Fibroblast of skin of abdomen (primary cell): ENCODE measurements around the gene GGCT. TPM values are rescaled to one million over a fixed set of nuclear protein-coding genes. Genes with fewer than 3 reads are reported as not detected.
"Not testable (repeated sequence)": the region's sequence is repeated elsewhere in the genome, so short reads cannot be mapped to it uniquely, and the experiment has no call there.

ENCODE experiments used
- DNase-seq: peaks from one replicate; pipeline ENCODE4 v3.0.0-alpha.2; 2013
- polyA plus RNA-seq, 2 experiments: library from polyadenylated mRNA; unstranded; fragments of 120-200 nt; gene quantifications; one replicate each; pipeline ENCODE4 v1.2.1, GENCODE V29; 2013; ENCODE audit not compliant: insufficient read length in 2 of 2

The GGCT gene
- 40.5 TPM for polyA plus RNA-seq (2013, experiment 1 of 2; ENCODE audit: insufficient read length)
- polyA plus RNA-seq (2013, experiment 2 of 2; ENCODE audit: insufficient read length): 38.5 TPM

GRCh38 chr7:30504301-30505173 lies at the start of gene GGCT:
GGCT (minus strand) TSS chr7:30504829; CDS start chr7:30504709, 120 bp downstream.
- DNase-seq: peak; percentile 98

GRCh38 chr7:30553546-30553945 lies 48.9 kb upstream of the GGCT start:
- DNase-seq: no peak

GRCh38 chr7:30553141-30553540 lies 48.5 kb upstream of the GGCT start:
- no peak for DNase-seq

- DNase-seq: no peak
These were observed 47.7 kb upstream of the GGCT start for GRCh38 chr7:30552330-30552729.

GRCh38 chr7:30549931-30550493 lies 45.4 kb upstream of the GGCT start:
- DNase-seq: no peak

GRCh38 chr7:30548845-30549244 lies 44.2 kb upstream of the GGCT start:
- peak; percentile 61 for DNase-seq

- no peak for DNase-seq
These were observed 42.0 kb upstream of the GGCT start for GRCh38 chr7:30546596-30546995.

- peak; percentile 49 for DNase-seq
These were observed 41.3 kb upstream of the GGCT start for GRCh38 chr7:30545791-30546555.

GRCh38 chr7:30543813-30544525 lies 39.3 kb upstream of the GGCT start:
- peak; percentile 44 for DNase-seq

GRCh38 chr7:30543115-30543514 lies 38.5 kb upstream of the GGCT start:
- DNase-seq: not testable (repeated sequence)

GRCh38 chr7:30533886-30534285 lies 29.3 kb upstream of the GGCT start:
- no peak for DNase-seq

- DNase-seq: no peak
These were observed 26.7 kb upstream of the GGCT start for GRCh38 chr7:30531286-30531685.

- DNase-seq: no peak
These were observed 25.7 kb upstream of the GGCT start for GRCh38 chr7:30530373-30530772.

- DNase-seq: no peak
These were observed 24.1 kb upstream of the GGCT start for GRCh38 chr7:30528779-30529178.

GRCh38 chr7:30527297-30527696 lies 22.7 kb upstream of the GGCT start:
- DNase-seq: not testable (repeated sequence)

GRCh38 chr7:30526163-30526562 lies 21.5 kb upstream of the GGCT start:
- DNase-seq: no peak

- DNase-seq: no peak
These were observed 20.8 kb upstream of the GGCT start for GRCh38 chr7:30525429-30525828.

- DNase-seq: no peak
These were observed 19.9 kb upstream of the GGCT start for GRCh38 chr7:30524545-30524944.

GRCh38 chr7:30523466-30523865 lies 18.8 kb upstream of the GGCT start:
- DNase-seq: no peak

GRCh38 chr7:30522159-30522558 lies 17.5 kb upstream of the GGCT start:
- no peak for DNase-seq

GRCh38 chr7:30521532-30521931 lies 16.9 kb upstream of the GGCT start:
- DNase-seq: peak; percentile 37

- no peak for DNase-seq
These were observed 14.5 kb upstream of the GGCT start for GRCh38 chr7:30519122-30519521.

- DNase-seq: no peak
These were observed 11.1 kb upstream of the GGCT start for GRCh38 chr7:30515761-30516160.
